Endothelial cell of umbilical vein (primary cell): Measurements from ENCODE around the gene SLC19A1.

Experiments
- CTCF ChIP-seq, 2 donors: IDR thresholded peaks; 1 replicate in 1 of 2; 2 replicates in 1 of 2; pipeline ENCODE4 v1.5.1; 2011; ENCODE audit warnings: low read length in 2 of 2, mild to moderate bottlenecking in 2 of 2, moderate library complexity in 2 of 2, control low read depth in 1 of 2, inconsistent platforms in 1 of 2, low read depth in 1 of 2; ENCODE audit not compliant: insufficient read depth in 1 of 2; ENCODE audit errors: extremely low read depth in 1 of 2
- EZH2 ChIP-seq: IDR thresholded peaks from 2 replicates; pipeline ENCODE4 v1.6.1; 2012; ENCODE audit warnings: borderline replicate concordance, low read depth, mild to moderate bottlenecking, moderate library complexity, low read length, inconsistent platforms; ENCODE audit not compliant: severe bottlenecking
- FOS ChIP-seq: IDR thresholded peaks from 2 replicates; pipeline ENCODE4 v1.6.1; 2011; ENCODE audit warnings: mild to moderate bottlenecking, low read length, moderate library complexity, borderline replicate concordance; ENCODE audit not compliant: insufficient read depth
- JUN ChIP-seq: IDR thresholded peaks from 2 replicates; pipeline ENCODE4 v1.6.1; 2011; ENCODE audit warnings: borderline replicate concordance, low read depth; ENCODE audit not compliant: insufficient read length, insufficient read depth
- MYC ChIP-seq: IDR thresholded peaks from one replicate; pipeline ENCODE4 v1.6.1; 2011; ENCODE audit warnings: mild to moderate bottlenecking, low read depth, low read length
- POLR2A ChIP-seq: IDR thresholded peaks from 2 replicates; pipeline ENCODE4 v1.6.1; 2012; ENCODE audit warnings: low read depth, mild to moderate bottlenecking, control low read depth, low read length
- POLR2AphosphoS5 ChIP-seq: IDR thresholded peaks from 2 replicates; pipeline ENCODE4 v1.6.1; 2012; ENCODE audit warnings: low read depth, mild to moderate bottlenecking, control low read depth, low read length, moderate library complexity; ENCODE audit not compliant: insufficient read depth
- TF ChIP-seq, protein P1 (sequence below): IDR thresholded peaks from 2 replicates; pipeline ENCODE4 v1.6.1; 2011; ENCODE audit not compliant: insufficient read depth, insufficient read length

GRCh38 chr21:45591619-45592207 lies 49.5 kb upstream of the SLC19A1 start:
- no peak for TF ChIP-seq CTCF (IDR thresholded peaks at IDR 0.05; ENCODE audit: extremely low read depth in 1 of 2, insufficient read depth in 1 of 2, low read depth in 1 of 2, low read length in 2 of 2)
- TF ChIP-seq JUN = no peak
- TF ChIP-seq POLR2A = no peak
- no peak for TF ChIP-seq FOS
- TF ChIP-seq, protein P1, sequence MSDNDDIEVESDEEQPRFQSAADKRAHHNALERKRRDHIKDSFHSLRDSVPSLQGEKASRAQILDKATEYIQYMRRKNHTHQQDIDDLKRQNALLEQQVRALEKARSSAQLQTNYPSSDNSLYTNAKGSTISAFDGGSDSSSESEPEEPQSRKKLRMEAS = no peak
- TF ChIP-seq EZH2 = no peak
- TF ChIP-seq POLR2AphosphoS5 = no peak
- TF ChIP-seq MYC = no peak
